ENCODE measurements around the gene ADAM10.

- no peak for TF ChIP-seq CTCF (IDR thresholded peaks at IDR 0.05)
- no peak for TF ChIP-seq POLR2A (IDR thresholded peaks at IDR 0.05)
These were observed 208.0 kb downstream of the ADAM10 start for GRCh38 chr15:58541410-58542087.
